A673 (cell line): ENCODE results near the gene HMG20A. TPM values are rescaled to one million over a fixed set of nuclear protein-coding genes. Genes with fewer than 3 reads are reported as not detected.
A peak's percentile ranks its signal among the peaks of the same experiment; 100 is the strongest.

Experiments
- BruUV-seq: library from RNA; stranded (reverse); fragments of 400-500 nt; replicated peaks from 2 replicates; lab custom pipeline; 2021; lab: Mats Ljungman, UMichigan
- CTCF ChIA-PET: fragments of 300-600 bp; sonication (Branson Sonifier 250); formaldehyde crosslinking; loops from one replicate; lab custom pipeline; 2022; ENCODE audit warnings: antibody characterized with exemption; lab: Charles Lee
- POLR2A ChIA-PET: fragments of 300-600 bp; sonication (Branson Sonifier 250); formaldehyde crosslinking; loops from one replicate; lab custom pipeline; 2022; ENCODE audit warnings: antibody characterized with exemption; ENCODE audit not compliant: low non-redundant PET; lab: Charles Lee
- DNase-seq: peaks from one replicate; pipeline ENCODE4 v3.0.0-alpha.2; 2015; ENCODE audit warnings: low spot score
- H3K27ac ChIP-seq: fragments of 200-600 bp; sonication (generic); 2 replicates; pipeline ENCODE4 v1.5.1; 2016; ENCODE audit warnings: mixed run types, low read depth, mild to moderate bottlenecking, mixed read lengths, antibody characterized with exemption, low read length; ENCODE audit not compliant: poor library complexity, severe bottlenecking
- H3K27me3 ChIP-seq: fragments of 200-600 bp; sonication (generic); replicated peaks from 2 replicates; pipeline ENCODE4 v1.6.1; 2017; ENCODE audit warnings: mixed run types, low read depth, mild to moderate bottlenecking, mixed read lengths, antibody characterized with exemption, low read length; ENCODE audit not compliant: insufficient read depth, poor library complexity
- H3K36me3 ChIP-seq: fragments of 200-600 bp; sonication (generic); 2 replicates; pipeline ENCODE4 v1.6.1; 2016; ENCODE audit warnings: mixed run types, mild to moderate bottlenecking, mixed read lengths, antibody characterized with exemption, low read length; ENCODE audit not compliant: insufficient read depth, poor library complexity, severe bottlenecking
- H3K4me1 ChIP-seq: fragments of 200-600 bp; sonication (generic); 2 replicates; pipeline ENCODE4 v1.6.1; 2017; ENCODE audit warnings: mixed run types, mild to moderate bottlenecking, mixed read lengths, antibody characterized with exemption, low read length; ENCODE audit not compliant: insufficient read depth, poor library complexity, severe bottlenecking
- H3K4me3 ChIP-seq: fragments of 200-600 bp; sonication (generic); 2 replicates; pipeline ENCODE4 v1.5.1; 2016; ENCODE audit warnings: low read depth, mixed run types, mild to moderate bottlenecking, mixed read lengths, low read length; ENCODE audit not compliant: poor library complexity, severe bottlenecking
- H3K9me3 ChIP-seq: fragments of 200-600 bp; sonication (generic); 2 replicates; pipeline ENCODE4 v1.6.1; 2016; ENCODE audit warnings: mixed run types, low read depth, mild to moderate bottlenecking, mixed read lengths, antibody characterized with exemption, low read length; ENCODE audit not compliant: poor library complexity, severe bottlenecking
- CTCF ChIP-seq: fragments of 300-800, 200-600 bp; sonication (generic); conservative IDR thresholded peaks from 2 replicates; pipeline ENCODE4 v1.5.1; 2017; ENCODE audit warnings: low read depth, mild to moderate bottlenecking, antibody characterized with exemption, low read length, moderate library complexity, mixed read lengths
- EZH2 ChIP-seq: fragments of 200-600 bp; sonication (generic); IDR thresholded peaks from 2 replicates; pipeline ENCODE4 v1.6.1; 2017; ENCODE audit warnings: borderline replicate concordance, low read depth, mild to moderate bottlenecking, mixed read lengths, antibody characterized with exemption, low read length; ENCODE audit not compliant: poor library complexity, severe bottlenecking
- intact Hi-C: fragments of 100-400 bp; cut with micrococcal nuclease; formaldehyde crosslinking; loops from one replicate; pipeline ENCODE4 v1.10.0; 2022; ENCODE audit not compliant: unreplicated experiment
- total RNA-seq: library from RNA; stranded (reverse); gene quantifications from 2 replicates; pipeline ENCODE4 v1.2.3, GENCODE V29; 2021

HMG20A gene
- total RNA-seq, 1 experiment from 2014 or later: 43.2 TPM

- no peak for TF ChIP-seq CTCF
- TF ChIP-seq EZH2: no peak
- no peak overlapping the region for H3K27ac ChIP-seq
- ChIA-PET POLR2A (no interaction called here), CTCF (no interaction called here)
- no peaks in the 10 kb centered on the region for H3K36me3 ChIP-seq
- no peaks in the 10 kb centered on the region for H3K9me3 ChIP-seq
- H3K4me1 ChIP-seq: peaks cover 20% of the 10 kb centered on the region
- BruUV-seq: no TSS peak
- peak; percentile 27 for DNase-seq
- no peaks in the 10 kb centered on the region for H3K27me3 ChIP-seq
- intact Hi-C loops: no loop called here
- no peak overlapping the region for H3K4me3 ChIP-seq
Observed at GRCh38 chr15:77387365-77388105, 33.2 kb upstream of the HMG20A start.

GRCh38 chr15:77391372-77391951 lies 29.2 kb upstream of the HMG20A start:
- Histone ChIP-seq H3K9me3 (peaks cover 16% of the 10 kb centered on the region), H3K4me1 (peaks cover 9% of the 10 kb centered on the region)

GRCh38 chr15:77392762-77393470 lies 27.8 kb upstream of the HMG20A start:
- Histone ChIP-seq H3K9me3 (peaks cover 16% of the 10 kb centered on the region), H3K27me3 (no peaks in the 10 kb centered on the region), H3K36me3 (no peaks in the 10 kb centered on the region), H3K4me3 (no peak overlapping the region), H3K4me1 (peaks cover 6% of the 10 kb centered on the region), H3K27ac (no peak overlapping the region)
- BruUV-seq: no TSS peak
- no peak for DNase-seq
- ChIA-PET POLR2A (no interaction called here), CTCF (no interaction called here)
- intact Hi-C loops: no loop called here
- TF ChIP-seq CTCF (no peak), EZH2 (no peak)

More at GRCh38 chr15:77391372-77391951, 29.2 kb upstream of the HMG20A start:
- no TSS peak for BruUV-seq
- Histone ChIP-seq H3K4me3 (no peak overlapping the region), H3K36me3 (no peaks in the 10 kb centered on the region), H3K27ac (no peak overlapping the region), H3K27me3 (no peaks in the 10 kb centered on the region)
- TF ChIP-seq CTCF (no peak), EZH2 (no peak)
- POLR2A ChIA-PET: no interaction called here
- intact Hi-C loops: no loop called here
- DNase-seq: no peak
- CTCF ChIA-PET: no interaction called here
